HG02885 (cell line): Measurements from ENCODE around the gene LGALSL.
A peak's percentile ranks its signal among the peaks of the same experiment; 100 is the strongest.
"Not testable (repeated sequence)": the region's sequence is repeated elsewhere in the genome, so short reads cannot be mapped to it uniquely, and the experiment has no call there.

Experiments used
- ATAC-seq: cut with Tn5 transposase; IDR thresholded peaks from one replicate; pipeline ENCODE4 v1.9.1; 2021; ENCODE audit warnings: mild to moderate bottlenecking; ENCODE audit not compliant: unreplicated experiment, poor library complexity

Gene LGALSL

GRCh38 chr2:64442277-64442676 is 11.7 kb upstream of the LGALSL start:
- no peak for ATAC-seq

- no peak for ATAC-seq
Observed at GRCh38 chr2:64442801-64443429, 11.0 kb upstream of the LGALSL start.

- not testable (repeated sequence) for ATAC-seq
Observed at GRCh38 chr2:64445970-64446369, 8.0 kb upstream of the LGALSL start.

- no peak for ATAC-seq
Observed at GRCh38 chr2:64447317-64448040, 6.5 kb upstream of the LGALSL start.

- ATAC-seq = no peak
Observed at GRCh38 chr2:64448041-64448426, 5.9 kb upstream of the LGALSL start.

- no peak for ATAC-seq
Observed at GRCh38 chr2:64451051-64451450, 2.9 kb upstream of the LGALSL start.

- peak; percentile 60 for ATAC-seq
Observed at GRCh38 chr2:64454386-64455332, 697 bp downstream of the LGALSL start.

GRCh38 chr2:64455545-64455944 is 1.6 kb downstream of the LGALSL start:
- ATAC-seq = no peak

- no peak for ATAC-seq
Observed at GRCh38 chr2:64456293-64456692, 2.3 kb downstream of the LGALSL start.

GRCh38 chr2:64457524-64457923 is 3.6 kb downstream of the LGALSL start:
- no peak for ATAC-seq

- no peak for ATAC-seq
Observed at GRCh38 chr2:64459575-64459974, 5.6 kb downstream of the LGALSL start.

- no peak for ATAC-seq
Observed at GRCh38 chr2:64460330-64460729, 6.4 kb downstream of the LGALSL start.

- ATAC-seq = no peak
Observed at GRCh38 chr2:64461271-64462058, 7.5 kb downstream of the LGALSL start.

- ATAC-seq = no peak
Observed at GRCh38 chr2:64462171-64462570, 8.2 kb downstream of the LGALSL start.

GRCh38 chr2:64462940-64463700 is 9.2 kb downstream of the LGALSL start:
- ATAC-seq = no peak

GRCh38 chr2:64463781-64464180 is 9.8 kb downstream of the LGALSL start:
- no peak for ATAC-seq

- ATAC-seq = no peak
Observed at GRCh38 chr2:64466478-64467085, 12.6 kb downstream of the LGALSL start.

- ATAC-seq = no peak
Observed at GRCh38 chr2:64467096-64467843, 13.3 kb downstream of the LGALSL start.
